Activated T-cell treated with anti-CD3 and anti-CD28 coated beads, Interleukin-2, amount 50 U/mL, for 48 hours (primary cell): ENCODE data around the gene GPR161.

Experiments
- DNase-seq, 2 experiments: peaks; one replicate each; pipeline ENCODE4 v3.0.0-alpha.2; 2020

Gene GPR161

GRCh38 chr1:168146626-168147025 is 9.9 kb upstream of the GPR161 start:
- DNase-seq, result no peak

DNA sequence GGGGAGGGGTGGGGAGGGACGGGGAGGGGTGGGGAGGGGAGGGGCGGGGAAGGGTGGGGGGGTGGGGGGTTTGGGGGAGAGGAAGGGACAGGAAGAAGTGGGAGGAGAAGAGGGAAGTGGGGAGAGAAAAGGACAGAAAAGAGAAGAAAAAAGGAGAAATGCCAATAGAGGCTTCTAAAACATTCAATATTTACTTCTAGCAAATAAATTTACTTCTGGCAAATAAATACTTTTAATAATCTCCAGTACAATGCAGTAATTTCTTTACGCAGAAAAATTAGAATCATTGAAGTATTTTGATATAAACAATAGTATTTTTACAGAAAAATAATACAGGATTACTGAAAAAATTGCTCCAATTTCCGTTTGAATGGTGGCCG is 9.4 kb upstream of the GPR161 start:
- no peak for DNase-seq

DNA sequence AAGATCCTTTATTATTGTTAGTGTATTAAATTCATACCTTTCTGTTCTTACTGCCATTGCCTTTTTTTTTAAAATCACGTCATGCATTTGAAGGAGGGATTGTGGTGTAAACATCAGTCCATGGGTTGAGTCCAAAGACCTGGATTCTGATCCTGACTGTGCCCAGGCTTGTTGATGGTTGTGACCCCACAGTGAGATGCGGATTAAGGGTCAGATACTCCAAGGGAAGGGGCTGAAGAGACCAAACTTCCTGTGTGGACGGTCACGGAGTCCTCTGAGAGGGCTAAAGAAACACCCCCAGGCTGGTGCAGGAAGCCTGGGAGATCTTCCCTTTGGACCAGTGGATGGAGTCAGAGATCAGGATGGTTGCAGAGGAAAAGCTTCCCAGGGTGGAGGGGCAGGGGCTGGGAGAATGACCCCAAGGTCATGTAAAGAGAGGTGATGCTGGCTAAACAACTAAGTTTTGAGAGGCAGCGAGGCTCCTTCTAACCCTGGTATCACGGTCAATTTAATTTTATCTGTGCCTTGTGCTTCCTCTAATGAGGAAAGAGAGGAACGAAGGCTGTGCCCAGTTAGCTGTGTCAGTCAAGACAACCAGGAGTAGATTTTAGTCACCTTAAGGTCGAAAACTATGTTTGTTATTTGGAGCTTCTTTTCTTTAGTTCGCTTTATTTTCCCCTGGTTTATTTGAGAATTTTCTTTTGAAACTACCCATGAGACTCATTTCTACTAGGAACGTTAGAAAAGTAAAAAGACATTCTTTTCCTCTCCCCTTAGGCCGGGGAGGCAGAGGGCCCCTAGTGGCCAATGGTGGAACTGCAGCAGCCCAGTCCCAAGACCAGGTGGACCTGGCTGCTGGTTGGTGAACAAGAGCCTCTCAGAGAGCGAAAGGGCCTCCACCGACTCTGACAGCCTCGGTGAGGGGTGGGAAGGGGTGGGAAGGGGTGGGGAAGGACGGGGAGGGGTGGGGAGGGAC is 8.7 kb upstream of the GPR161 start:
- DNase-seq, result peak; percentile 92

GRCh38 chr1:168141871-168142385 is 5.2 kb upstream of the GPR161 start:
- DNase-seq, result no peak

DNA sequence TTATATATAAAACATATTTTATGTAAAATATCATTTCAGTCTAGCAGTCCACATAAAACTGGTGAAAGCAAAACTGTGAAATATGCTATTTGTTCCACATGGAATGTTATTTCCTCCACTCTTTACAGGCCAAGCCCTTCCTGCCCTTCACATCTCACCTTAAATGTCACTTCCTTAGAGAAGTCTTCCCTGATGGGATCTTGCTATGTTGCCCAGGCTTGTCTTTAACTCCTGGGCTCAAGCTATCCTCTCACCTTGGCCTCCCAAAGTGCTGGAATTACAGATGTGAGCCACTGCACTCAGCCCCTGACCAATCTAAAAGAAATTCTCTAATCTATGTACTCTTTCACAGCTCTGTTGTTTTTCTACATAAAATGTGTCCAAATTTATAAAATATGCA is 2.3 kb upstream of the GPR161 start:
- DNase-seq, result no peak

DNA sequence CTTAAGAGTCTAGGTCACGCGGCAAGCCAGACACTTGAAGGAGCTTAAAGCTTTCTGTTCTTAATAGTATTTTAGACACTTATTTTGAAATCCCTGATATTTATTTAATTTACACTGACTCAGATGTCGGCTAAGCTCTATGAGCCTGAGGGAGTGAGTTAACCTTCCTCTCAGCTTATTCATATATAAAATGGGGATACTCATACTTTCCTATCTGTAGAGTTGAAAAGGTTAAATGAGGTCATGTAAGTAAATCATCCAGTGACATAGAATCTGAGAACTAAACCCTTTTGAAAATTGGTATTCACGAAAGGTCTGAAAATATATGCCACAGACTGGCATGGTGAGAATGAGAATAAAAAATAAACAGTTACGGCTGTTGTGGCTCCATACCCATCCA is 1.4 kb upstream of the GPR161 start:
- DNase-seq, result no peak

- DNase-seq, result peak in 1 of 2 experiments; percentile 34
These were observed 738 bp upstream of the GPR161 start for GRCh38 chr1:168137515-168137821.

- peak; percentile 40 to 50 for DNase-seq
These were observed 615 bp downstream of the GPR161 start for GRCh38 chr1:168135921-168136708.

GRCh38 chr1:168135116-168135920 is 1.4 kb downstream of the GPR161 start:
- no peak for DNase-seq

- DNase-seq, result no peak
These were observed 2.1 kb downstream of the GPR161 start for GRCh38 chr1:168134642-168135041.

DNA sequence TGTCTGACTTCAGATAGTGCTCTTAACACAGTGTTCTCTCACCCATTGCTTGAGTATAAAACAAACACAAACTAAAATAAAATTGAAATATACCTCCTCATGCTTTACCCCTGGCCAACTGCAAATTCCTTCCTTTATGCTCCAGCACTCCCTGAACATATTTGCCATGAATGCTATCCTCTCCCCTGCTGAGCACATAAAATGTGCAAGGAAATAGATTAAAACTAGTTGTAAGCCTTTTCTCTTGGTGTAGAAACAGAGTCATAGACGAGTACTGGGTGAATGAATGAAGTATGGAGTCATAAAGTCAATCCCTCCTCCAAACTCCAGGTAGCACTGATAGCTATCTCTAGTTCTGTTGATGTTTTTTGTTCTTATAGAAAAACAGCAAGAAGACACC is 2.6 kb downstream of the GPR161 start:
- no peak for DNase-seq

GRCh38 chr1:168129933-168130332 is 6.8 kb downstream of the GPR161 start:
- DNase-seq, result no peak

DNA sequence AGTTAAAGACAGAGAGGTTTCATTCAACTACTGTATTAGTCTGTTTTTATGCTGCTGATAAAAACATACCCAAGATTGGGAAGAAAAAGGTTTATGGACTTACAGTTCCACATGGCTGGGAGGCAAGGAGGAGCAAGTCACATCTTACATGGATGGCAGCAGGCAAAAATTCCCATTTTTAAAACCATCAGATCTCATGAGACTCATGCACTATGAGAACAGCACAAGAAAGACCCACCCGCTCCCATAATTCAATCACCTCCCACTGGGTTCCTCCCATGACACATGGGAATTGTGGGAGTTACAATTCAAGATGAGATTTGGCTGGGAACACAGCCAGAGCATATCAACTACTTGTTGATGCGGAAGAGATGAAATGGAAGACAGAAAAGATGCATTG is 9.2 kb downstream of the GPR161 start:
- DNase-seq, result no peak

GRCh38 chr1:168125051-168125450 is 11.7 kb downstream of the GPR161 start:
- DNase-seq, result no peak

- no peak for DNase-seq
These were observed 15.2 kb downstream of the GPR161 start for GRCh38 chr1:168121401-168122011.

- DNase-seq, result no peak
These were observed 17.0 kb downstream of the GPR161 start for GRCh38 chr1:168119750-168120149.

DNA sequence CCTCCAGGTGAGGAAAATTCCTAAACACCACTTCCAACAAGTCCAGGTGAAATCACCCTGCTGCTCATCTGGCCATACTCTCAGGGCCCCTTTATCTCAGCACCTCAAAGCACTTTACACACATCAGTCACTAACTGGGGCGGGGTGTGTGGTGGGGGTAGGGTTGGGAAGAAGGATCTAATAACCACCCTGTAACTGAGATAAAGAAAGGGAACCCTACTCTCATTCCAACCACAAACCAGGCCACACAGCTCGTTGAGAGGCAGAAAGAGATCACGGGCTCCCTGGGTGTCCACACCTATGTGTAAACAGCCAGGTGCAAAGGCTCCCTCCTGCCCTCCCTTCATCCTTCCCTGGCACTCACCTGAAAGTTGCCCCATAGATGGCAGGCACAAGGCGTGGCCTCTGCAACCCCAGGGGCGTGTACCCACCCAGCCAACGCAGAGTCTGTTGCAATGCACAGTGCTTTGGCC is 20.4 kb downstream of the GPR161 start:
- DNase-seq, result no peak

- DNase-seq, result no peak
These were observed 21.9 kb downstream of the GPR161 start for GRCh38 chr1:168114845-168115244.

- DNase-seq, result peak; percentile 65 to 70
These were observed 23.9 kb downstream of the GPR161 start for GRCh38 chr1:168112673-168113305.

DNA sequence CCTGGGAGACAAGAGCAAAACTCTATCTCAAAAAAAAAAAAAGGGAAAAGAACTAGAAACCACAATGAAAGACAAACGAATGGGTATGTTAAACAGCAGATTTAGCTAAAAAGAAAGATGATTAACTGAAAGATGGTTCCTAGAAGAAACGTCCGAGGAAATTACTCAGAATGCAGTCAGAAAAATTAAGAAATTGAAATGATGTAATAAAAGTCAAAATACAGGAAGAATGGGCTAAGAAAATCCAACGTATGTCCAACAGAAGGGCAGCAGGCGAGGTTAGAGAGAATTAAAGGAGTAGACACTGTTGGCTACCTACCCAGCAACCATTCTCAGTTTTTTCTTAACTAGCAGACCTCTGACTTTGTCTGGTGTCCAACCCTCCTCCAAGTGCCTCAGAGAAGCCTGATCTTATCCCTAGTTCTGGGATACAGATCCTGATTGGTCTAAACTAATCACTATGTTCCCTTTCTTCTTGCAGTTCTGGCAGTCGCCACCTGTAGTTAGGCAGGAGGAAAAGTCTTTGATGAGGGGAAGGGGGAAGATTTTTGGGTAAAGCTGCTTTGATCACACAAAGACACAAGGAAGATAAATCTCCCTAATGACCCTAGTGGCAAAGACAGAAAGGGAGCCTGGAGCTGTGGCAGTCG is 25.7 kb downstream of the GPR161 start:
- DNase-seq, result no peak

DNA sequence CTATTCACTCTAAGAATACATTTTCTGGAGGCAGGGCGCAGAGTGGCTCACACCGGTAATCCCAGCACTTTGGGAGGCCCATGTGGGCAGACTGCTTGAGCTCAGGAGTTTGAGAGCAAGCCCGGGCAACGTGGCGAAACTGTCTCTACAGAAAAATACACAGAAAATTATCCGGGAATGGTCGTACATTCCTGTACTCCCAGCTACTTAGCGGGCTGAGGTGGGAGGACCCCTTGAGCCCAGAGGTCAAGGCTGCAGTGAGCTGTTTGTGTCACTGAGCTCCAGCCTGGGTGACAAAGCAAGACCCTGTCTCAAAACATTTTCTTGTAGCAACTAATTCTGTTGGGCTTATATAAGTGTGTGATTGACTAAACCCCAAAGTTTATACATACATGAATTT is 30.5 kb downstream of the GPR161 start:
- DNase-seq, result no peak
